Stomach smooth muscle (tissue), 2 donors: ENCODE data around the gene RPS21.
"Not testable (repeated sequence)": the region's sequence is repeated elsewhere in the genome, so short reads cannot be mapped to it uniquely, and the experiment has no call there.

ENCODE experiments used
- H3K27ac ChIP-seq: one replicate; pipeline ENCODE4 v1.7.0; 2013; ENCODE audit warnings: mild to moderate bottlenecking, low read length, inconsistent platforms
- H3K27me3 ChIP-seq, 2 donors: one replicate each; pipeline ENCODE4 v1.7.0; 2013; ENCODE audit warnings: low read length in 2 of 2; ENCODE audit not compliant: insufficient read depth in 2 of 2, control insufficient read depth in 1 of 2
- H3K36me3 ChIP-seq, 2 donors: one replicate each; pipeline ENCODE4 v1.7.0; 2013; ENCODE audit warnings: low read length in 2 of 2; ENCODE audit not compliant: control insufficient read depth in 2 of 2, insufficient read depth in 2 of 2
- H3K4me1 ChIP-seq: one replicate; pipeline ENCODE4 v1.7.0; 2013; ENCODE audit warnings: low read length; ENCODE audit not compliant: control insufficient read depth, insufficient read depth
- H3K4me3 ChIP-seq, 2 donors: one replicate each; pipeline ENCODE4 v1.7.0; 2013; ENCODE audit warnings: low read length in 2 of 2
- H3K9ac ChIP-seq, 2 donors: one replicate each; pipeline ENCODE4 v1.7.0; 2013; ENCODE audit warnings: low read length in 2 of 2, mild to moderate bottlenecking in 1 of 2
- H3K9me3 ChIP-seq, 2 donors: one replicate each; pipeline ENCODE4 v1.7.0; 2013; ENCODE audit warnings: low read length in 2 of 2; ENCODE audit not compliant: control insufficient read depth in 2 of 2
- donor health status: healthy.
- donor health status: Pancreatic carcinoma.

Gene RPS21

DNA sequence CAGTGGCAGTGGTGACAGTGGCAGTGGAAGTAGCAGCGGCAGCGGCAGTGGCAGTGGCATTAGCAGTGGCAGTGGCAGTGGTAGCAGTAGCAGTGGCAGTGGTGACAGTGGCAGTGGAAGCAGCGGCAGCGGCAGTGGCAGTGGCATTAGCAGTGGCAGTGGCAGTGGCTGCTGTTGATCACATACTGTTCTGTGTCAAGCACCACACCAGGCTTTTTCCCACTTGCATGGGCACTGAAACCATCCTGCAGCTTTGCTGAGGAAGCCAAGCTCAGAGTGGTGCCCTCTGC, 39.1 kb downstream of the RPS21 start:
- H3K4me3 ChIP-seq, H3K27me3 ChIP-seq, H3K36me3 ChIP-seq, H3K9ac ChIP-seq, H3K9me3 ChIP-seq, H3K4me1 ChIP-seq, H3K27ac ChIP-seq: not testable (repeated sequence)

DNA sequence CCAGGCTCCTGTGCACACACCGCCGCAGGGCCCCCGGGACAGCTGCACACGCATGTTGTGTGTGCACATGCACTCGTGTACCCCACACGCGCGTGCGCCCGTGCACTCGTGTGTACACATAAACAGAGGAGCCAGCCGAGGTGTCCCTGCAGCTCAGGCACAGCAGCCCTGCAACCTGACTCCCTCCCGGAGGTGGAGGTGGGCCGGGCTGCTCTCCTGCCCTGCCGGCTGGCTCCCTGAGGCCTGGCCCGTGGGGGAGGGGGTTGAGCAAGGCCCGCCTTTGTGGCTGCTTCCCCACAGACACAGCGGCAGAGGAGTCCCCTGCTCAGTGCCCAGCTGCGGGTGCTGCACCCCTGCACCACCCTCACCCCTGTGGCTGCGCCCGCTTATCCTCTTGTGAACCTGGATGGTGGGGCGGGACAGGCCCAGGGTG, 39.8 kb downstream of the RPS21 start:
- no peaks in the 10 kb centered on the region for H3K4me1 ChIP-seq
- H3K36me3 ChIP-seq = no peaks in the 10 kb centered on the region
- H3K9ac ChIP-seq = no peak overlapping the region
- H3K9me3 ChIP-seq = no peaks in the 10 kb centered on the region
- no peak overlapping the region for H3K4me3 ChIP-seq
- no peaks in the 10 kb centered on the region for H3K27me3 ChIP-seq
- H3K27ac ChIP-seq = no peak overlapping the region

DNA sequence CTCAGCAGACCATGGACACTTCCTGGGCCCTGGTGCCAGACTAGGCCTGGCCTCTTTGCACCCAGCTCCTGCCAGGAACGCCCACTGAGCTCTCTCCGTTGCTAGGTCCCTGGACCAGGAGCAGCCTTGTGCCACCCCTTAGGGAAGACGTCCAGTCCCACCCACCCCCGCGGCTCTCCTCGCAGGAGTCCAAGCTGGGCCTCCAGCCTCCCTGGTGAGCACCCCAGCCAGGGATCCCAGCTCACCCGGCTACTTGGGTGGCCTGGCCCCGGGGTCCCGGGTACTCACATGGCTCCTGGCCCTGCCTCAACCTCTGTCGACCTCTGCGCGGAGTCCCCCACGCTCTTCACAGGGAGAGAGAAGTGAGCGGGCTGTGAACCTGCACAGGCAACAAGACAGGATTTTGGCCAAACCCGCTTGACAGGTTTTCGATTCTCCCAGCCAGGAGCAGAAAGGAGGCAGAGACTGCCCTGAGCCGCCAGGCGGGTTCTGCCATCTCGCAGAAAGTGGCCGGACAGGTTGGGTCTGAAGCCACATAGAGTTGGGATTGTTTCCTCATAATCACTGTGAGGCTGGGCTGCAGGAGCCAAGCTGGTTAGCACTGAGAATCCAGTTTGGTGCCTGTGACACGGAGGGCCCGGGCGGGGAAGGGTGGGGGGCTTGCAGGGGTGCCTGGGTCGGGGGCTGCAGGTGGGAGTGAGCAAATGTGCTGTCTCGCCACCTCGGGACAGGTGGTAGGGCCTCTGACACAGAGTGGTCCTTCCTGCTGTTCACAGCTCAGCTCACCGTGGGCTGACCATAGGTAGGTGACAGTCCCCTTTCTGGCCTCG, 40.5 kb downstream of the RPS21 start, which contains the start of gene RBBP8NL:
TSS of gene RBBP8NL (minus strand) at position 368 of the 830 bp plus-strand sequence. CDS start 7,892 bp downstream, outside the sequence.
- Histone ChIP-seq H3K27ac (no peak within 1 kb of the TSS), H3K4me3 (no peak within 1 kb of the TSS), H3K27me3 (no peaks in the 10 kb centered on the region), H3K36me3 (no peaks in the 10 kb centered on the region), H3K9ac (no peak within 1 kb of the TSS), H3K4me1 (no peaks in the 10 kb centered on the region), H3K9me3 (no peaks in the 10 kb centered on the region)

GRCh38 chr20:62428002-62428372, 41.1 kb downstream of the RPS21 start:
- Histone ChIP-seq H3K27ac (no peak overlapping the region), H3K9ac (no peak overlapping the region), H3K36me3 (no peaks in the 10 kb centered on the region), H3K9me3 (no peaks in the 10 kb centered on the region), H3K4me1 (no peaks in the 10 kb centered on the region), H3K27me3 (no peaks in the 10 kb centered on the region), H3K4me3 (no peak overlapping the region)

- H3K9ac ChIP-seq = no peak overlapping the region
- H3K36me3 ChIP-seq = no peaks in the 10 kb centered on the region
- no peaks in the 10 kb centered on the region for H3K27me3 ChIP-seq
- H3K9me3 ChIP-seq = no peaks in the 10 kb centered on the region
- no peak overlapping the region for H3K27ac ChIP-seq
- H3K4me3 ChIP-seq = no peak overlapping the region
- peaks cover 6% of the 10 kb centered on the region for H3K4me1 ChIP-seq
Measured at GRCh38 chr20:62428396-62429295, 41.7 kb downstream of the RPS21 start.

GRCh38 chr20:62429455-62430310, 42.8 kb downstream of the RPS21 start:
- Histone ChIP-seq H3K9me3 (no peaks in the 10 kb centered on the region), H3K4me3 (no peak overlapping the region), H3K4me1 (peaks cover 16% of the 10 kb centered on the region), H3K27ac (no peak overlapping the region), H3K27me3 (no peaks in the 10 kb centered on the region), H3K36me3 (no peaks in the 10 kb centered on the region), H3K9ac (no peak overlapping the region)

DNA sequence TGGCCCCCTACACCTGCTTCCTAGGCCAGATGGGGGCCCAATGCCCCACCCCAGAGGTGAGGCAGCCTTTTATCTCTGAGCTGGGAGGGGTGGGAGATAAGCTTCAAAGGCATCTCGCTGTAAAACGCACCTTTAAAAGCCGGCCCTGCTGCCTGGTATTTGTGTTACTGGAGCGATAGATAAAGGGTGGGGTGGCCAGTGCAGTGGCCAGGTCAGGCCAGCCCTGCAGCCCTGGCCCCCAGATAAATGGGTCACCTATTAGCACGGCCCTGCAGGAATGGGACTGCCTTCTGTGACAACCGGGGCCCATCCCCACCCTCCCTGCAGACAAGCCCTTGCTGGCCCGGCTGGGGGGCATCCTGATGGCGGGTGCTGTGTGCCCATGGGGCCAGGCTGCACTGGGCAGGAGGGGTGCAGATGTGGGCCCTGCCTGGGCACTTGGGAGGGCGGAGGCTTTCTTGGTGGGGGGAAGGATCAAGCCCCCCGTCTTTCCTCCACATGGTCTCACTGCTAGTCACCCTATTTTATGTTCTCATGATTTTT, 43.5 kb downstream of the RPS21 start:
- Histone ChIP-seq H3K27ac (no peak overlapping the region), H3K4me3 (no peak overlapping the region), H3K9ac (no peak overlapping the region), H3K9me3 (no peaks in the 10 kb centered on the region), H3K27me3 (no peaks in the 10 kb centered on the region), H3K4me1 (peaks cover 16% of the 10 kb centered on the region), H3K36me3 (no peaks in the 10 kb centered on the region)

GRCh38 chr20:62430866-62431447, 44.1 kb downstream of the RPS21 start:
- Histone ChIP-seq H3K4me3 (no peak overlapping the region), H3K36me3 (no peaks in the 10 kb centered on the region), H3K27me3 (no peaks in the 10 kb centered on the region), H3K9ac (no peak overlapping the region), H3K4me1 (peaks cover 16% of the 10 kb centered on the region), H3K27ac (no peak overlapping the region), H3K9me3 (no peaks in the 10 kb centered on the region)

GRCh38 chr20:62433658-62434497, 47.0 kb downstream of the RPS21 start:
- Histone ChIP-seq H3K9me3 (peaks cover 0 to 3% of the 10 kb centered on the region in 2 donors), H3K27ac (peak overlapping the region; percentile 41), H3K4me1 (peaks cover 36% of the 10 kb centered on the region), H3K36me3 (no peaks in the 10 kb centered on the region), H3K4me3 (no peak overlapping the region), H3K27me3 (no peaks in the 10 kb centered on the region), H3K9ac (no peak overlapping the region)
